HCT116 (cell line): ENCODE results near the gene SYNE1. TPM values are rescaled to one million over a fixed set of nuclear protein-coding genes. Genes with fewer than 3 reads are reported as not detected.

ENCODE experiments used
- ATAC-seq: fragments of 200-7000 bp; cut with Tn5 transposase; 2 replicates; pipeline ENCODE4 v1.9.1; 2020; ENCODE audit warnings: mild to moderate bottlenecking, moderate library complexity
- BruUV-seq: library from RNA; stranded (reverse); fragments of 400-500 nt; replicated peaks from 2 replicates; lab custom pipeline; 2021; lab: Mats Ljungman, UMichigan
- CTCF ChIA-PET: fragments of 300-600 bp; sonication (Branson Sonifier 250); formaldehyde crosslinking; loops from one replicate; lab custom pipeline; 2021; ENCODE audit warnings: antibody characterized with exemption; lab: Charles Lee
- POLR2A ChIA-PET: fragments of 300-600, 350-600 bp; sonication (Branson Sonifier 250); formaldehyde crosslinking; loops from one replicate; lab custom pipeline; 2021; ENCODE audit warnings: antibody characterized with exemption; lab: Charles Lee
- RAD21 ChIA-PET, 2 experiments: fragments of 300-600 bp; sonication (Branson Sonifier 250); formaldehyde crosslinking; loops; one replicate each; lab custom pipeline; 2023; ENCODE audit warnings: low total read pairs in 2 of 2; ENCODE audit not compliant: uncharacterized antibody in 2 of 2, unreplicated experiment in 2 of 2, low non-redundant PET in 1 of 2; lab: Charles Lee
- DNase-seq: peaks from one replicate; pipeline ENCODE4 v3.0.0-alpha.2; 2010; ENCODE audit warnings: low read depth, low spot score
- H2AFZ ChIP-seq: fragments of 200-600 bp; shearing (Covaris generic), sonication (generic); 2 replicates; pipeline ENCODE4 v1.6.1; 2017; ENCODE audit warnings: low read depth, mixed run types, mixed read lengths, antibody characterized with exemption, low read length; ENCODE audit not compliant: poor library complexity, severe bottlenecking
- H3K27ac ChIP-seq: 2 replicates; pipeline ENCODE4 v1.5.1; 2012; ENCODE audit warnings: low read depth, low read length
- H3K27me3 ChIP-seq: fragments of 200-600 bp; sonication (generic); 2 replicates; pipeline ENCODE4 v1.6.1; 2016; ENCODE audit warnings: mixed run types, low read length, mixed read lengths; ENCODE audit not compliant: insufficient read depth
- H3K36me3 ChIP-seq, 2 experiments: fragments of 200-500 bp in 1 of 2; fragments of 200-600 bp in 1 of 2; sonication (Bioruptor generic) in 1 of 2; sonication (generic) in 1 of 2; 2 replicates each; pipeline versions ENCODE4 v1.5.1 to v1.6.1; 2014 to 2016; ENCODE audit warnings: low read length in 2 of 2, inconsistent platforms in 1 of 2, mixed read lengths in 1 of 2, mixed run types in 1 of 2; ENCODE audit not compliant: insufficient read depth in 2 of 2, control insufficient read depth in 1 of 2
- H3K4me1 ChIP-seq, 2 experiments: fragments of 200-600 bp in 1 of 2; sonication (generic) in 1 of 2; 2 replicates each; pipeline versions ENCODE4 v1.5.1 to v1.6.1; 2012 to 2017; ENCODE audit warnings: low read length in 2 of 2, inconsistent platforms in 1 of 2, mild to moderate bottlenecking in 1 of 2, mixed read lengths in 1 of 2, mixed run types in 1 of 2, moderate library complexity in 1 of 2; ENCODE audit not compliant: insufficient read depth in 2 of 2, control insufficient read depth in 1 of 2
- H3K4me2 ChIP-seq: fragments of 200-600 bp; sonication (generic); 2 replicates; pipeline ENCODE4 v1.6.1; 2017; ENCODE audit warnings: mixed run types, low read length, mixed read lengths
- H3K4me3 ChIP-seq, 2 experiments: fragments of 200-600 bp in 1 of 2; sonication (generic) in 1 of 2; replicated peaks in 1 of 2; 2 replicates each; pipeline ENCODE4 v1.5.1; 2011 to 2016; ENCODE audit warnings: low read length in 2 of 2, control low read depth in 1 of 2, low read depth in 1 of 2, mild to moderate bottlenecking in 1 of 2, mixed read lengths in 1 of 2, mixed run types in 1 of 2
- H3K79me2 ChIP-seq: fragments of 200-600 bp; sonication (generic); 2 replicates; pipeline ENCODE4 v1.6.1; 2017; ENCODE audit warnings: mild to moderate bottlenecking, mixed run types, low read length, moderate library complexity, mixed read lengths; ENCODE audit not compliant: insufficient read depth
- H3K9ac ChIP-seq: fragments of 200-600 bp; sonication (generic); 2 replicates; pipeline ENCODE4 v1.6.1; 2016; ENCODE audit warnings: low read length, mixed read lengths
- H3K9me2 ChIP-seq: fragments of 200-600 bp; sonication (generic), shearing (Covaris generic); 2 replicates; pipeline ENCODE4 v1.6.1; 2017; ENCODE audit warnings: mixed run types, mild to moderate bottlenecking, moderate library complexity; ENCODE audit not compliant: insufficient read depth
- H3K9me3 ChIP-seq, 2 experiments: fragments of 200-500 bp in 1 of 2; fragments of 200-600 bp in 1 of 2; sonication (Bioruptor generic) in 1 of 2; sonication (generic) in 1 of 2; 2 replicates each; pipeline ENCODE4 v1.6.1; 2014 to 2017; ENCODE audit warnings: low read length in 2 of 2, mixed read lengths in 2 of 2, inconsistent platforms in 1 of 2, low read depth in 1 of 2, mild to moderate bottlenecking in 1 of 2, mixed run types in 1 of 2, moderate library complexity in 1 of 2; ENCODE audit not compliant: control insufficient read depth in 1 of 2, insufficient read depth in 1 of 2
- H4K20me1 ChIP-seq: fragments of 200-600 bp; sonication (generic), shearing (Covaris generic); 2 replicates; pipeline ENCODE4 v1.6.1; 2017; ENCODE audit warnings: mixed run types, mild to moderate bottlenecking, moderate library complexity; ENCODE audit not compliant: insufficient read depth
- EGR1 ChIP-seq: IDR thresholded peaks from 2 replicates; pipeline ENCODE4 v1.6.1; 2012; ENCODE audit warnings: low read depth
- ELF1 ChIP-seq: IDR thresholded peaks from 2 replicates; pipeline ENCODE4 v1.6.1; 2012; ENCODE audit warnings: low read depth, borderline replicate concordance
- EZH2phosphoT487 ChIP-seq: fragments of 200-600 bp; IDR thresholded peaks from 2 replicates; pipeline ENCODE4 v1.6.1; 2018; ENCODE audit warnings: antibody characterized with exemption, borderline replicate concordance
- JUND ChIP-seq: IDR thresholded peaks from 2 replicates; pipeline ENCODE4 v1.6.1; 2012
- POLR2AphosphoS5 ChIP-seq: IDR thresholded peaks from 2 replicates; pipeline ENCODE4 v1.6.1; 2011; ENCODE audit warnings: mild to moderate bottlenecking, low read depth, low read length, moderate library complexity
- SIN3A ChIP-seq: IDR thresholded peaks from 2 replicates; pipeline ENCODE4 v1.6.1; 2012; ENCODE audit warnings: low read depth
- SP1 ChIP-seq: IDR thresholded peaks from 2 replicates; pipeline ENCODE4 v1.6.1; 2012; ENCODE audit warnings: low read depth
- YY1 ChIP-seq: IDR thresholded peaks from 2 replicates; pipeline ENCODE4 v1.6.1; 2011; ENCODE audit warnings: low read length, low read depth, moderate library complexity, mild to moderate bottlenecking; ENCODE audit not compliant: insufficient replicate concordance; ENCODE audit errors: extremely low read depth
- intact Hi-C: fragments of 100-400 bp; cut with micrococcal nuclease; formaldehyde crosslinking; loops from 2 replicates; pipeline ENCODE4 v1.10.0; 2022
- total RNA-seq: library from RNA; stranded (reverse); gene quantifications from one replicate; pipeline ENCODE4 v1.2.1, GENCODE V29; 2021; ENCODE audit not compliant: unreplicated experiment
- TF ChIP-seq, protein P1 (sequence below): IDR thresholded peaks from 2 replicates; pipeline ENCODE4 v1.6.1; 2012
- TF ChIP-seq, protein P2 (sequence below): IDR thresholded peaks from 2 replicates; pipeline ENCODE4 v1.6.1; 2011; ENCODE audit warnings: mild to moderate bottlenecking, low read length, moderate library complexity; ENCODE audit not compliant: insufficient replicate concordance; ENCODE audit errors: extremely low read depth

The SYNE1 gene
- total RNA-seq, 1 experiment from 2014 or later = 5.4 TPM

DNA sequence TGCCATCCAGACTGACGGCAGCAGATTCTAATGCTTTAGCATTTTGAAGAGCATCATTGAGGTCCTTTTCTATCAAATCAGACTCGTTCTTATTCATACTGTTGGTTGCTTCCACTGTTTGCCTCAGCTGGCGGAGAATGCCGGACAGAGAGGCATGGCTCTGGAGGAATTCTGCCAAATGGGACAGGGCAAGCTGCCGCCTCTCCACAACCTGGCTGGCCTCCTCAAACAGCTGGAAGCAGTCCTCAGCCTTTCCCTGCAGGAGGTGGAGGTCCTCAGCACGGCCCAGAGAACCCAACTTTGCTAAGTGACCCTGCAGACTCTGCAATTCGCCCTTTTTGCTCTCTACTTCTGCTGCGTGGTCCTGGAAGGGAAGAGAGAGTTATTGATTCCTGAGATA is 220.5 kb downstream of the SYNE1 start:
- no peaks in the 10 kb centered on the region for H3K9me2 ChIP-seq
- no peak overlapping the region for H2AFZ ChIP-seq
- ChIA-PET RAD21 (no interaction called here), CTCF (no interaction called here), POLR2A (no interaction called here)
- H3K9ac ChIP-seq = no peak overlapping the region
- TF ChIP-seq, protein P1, sequence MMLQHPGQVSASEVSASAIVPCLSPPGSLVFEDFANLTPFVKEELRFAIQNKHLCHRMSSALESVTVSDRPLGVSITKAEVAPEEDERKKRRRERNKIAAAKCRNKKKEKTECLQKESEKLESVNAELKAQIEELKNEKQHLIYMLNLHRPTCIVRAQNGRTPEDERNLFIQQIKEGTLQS = no peak
- no peak for TF ChIP-seq SP1
- TF ChIP-seq EGR1 = no peak
- no peak for TF ChIP-seq POLR2AphosphoS5
- TF ChIP-seq YY1 = no peak
- no peak for TF ChIP-seq ELF1
- TF ChIP-seq, protein P2, sequence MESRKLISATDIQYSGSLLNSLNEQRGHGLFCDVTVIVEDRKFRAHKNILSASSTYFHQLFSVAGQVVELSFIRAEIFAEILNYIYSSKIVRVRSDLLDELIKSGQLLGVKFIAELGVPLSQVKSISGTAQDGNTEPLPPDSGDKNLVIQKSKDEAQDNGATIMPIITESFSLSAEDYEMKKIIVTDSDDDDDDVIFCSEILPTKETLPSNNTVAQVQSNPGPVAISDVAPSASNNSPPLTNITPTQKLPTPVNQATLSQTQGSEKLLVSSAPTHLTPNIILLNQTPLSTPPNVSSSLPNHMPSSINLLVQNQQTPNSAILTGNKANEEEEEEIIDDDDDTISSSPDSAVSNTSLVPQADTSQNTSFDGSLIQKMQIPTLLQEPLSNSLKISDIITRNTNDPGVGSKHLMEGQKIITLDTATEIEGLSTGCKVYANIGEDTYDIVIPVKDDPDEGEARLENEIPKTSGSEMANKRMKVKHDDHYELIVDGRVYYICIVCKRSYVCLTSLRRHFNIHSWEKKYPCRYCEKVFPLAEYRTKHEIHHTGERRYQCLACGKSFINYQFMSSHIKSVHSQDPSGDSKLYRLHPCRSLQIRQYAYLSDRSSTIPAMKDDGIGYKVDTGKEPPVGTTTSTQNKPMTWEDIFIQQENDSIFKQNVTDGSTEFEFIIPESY = no peak
- TF ChIP-seq JUND = no peak
- no peak for TF ChIP-seq EZH2phosphoT487
- no peak for TF ChIP-seq SIN3A
- no peak for DNase-seq
- ATAC-seq = no peak
- H3K4me2 ChIP-seq = no peak overlapping the region
- no peaks in the 10 kb centered on the region for H3K36me3 ChIP-seq
- no TSS peak for BruUV-seq
- H3K4me1 ChIP-seq = no peaks in the 10 kb centered on the region
- no peaks in the 10 kb centered on the region for H3K27me3 ChIP-seq
- H3K27ac ChIP-seq = no peak overlapping the region
- H3K9me3 ChIP-seq = no peaks in the 10 kb centered on the region
- intact Hi-C loops = no loop called here
- H3K4me3 ChIP-seq = no peak overlapping the region
- H3K79me2 ChIP-seq = no peaks in the 10 kb centered on the region
- no peaks in the 10 kb centered on the region for H4K20me1 ChIP-seq
